CD14-positive monocyte (primary cell): ENCODE results near the gene MMRN2. TPM values are rescaled to one million over a fixed set of nuclear protein-coding genes. Genes with fewer than 3 reads are reported as not detected.
A peak's percentile ranks its signal among the peaks of the same experiment; 100 is the strongest.
"Not testable (repeated sequence)": the region's sequence is repeated elsewhere in the genome, so short reads cannot be mapped to it uniquely, and the experiment has no call there.

Source experiments
- DNase-seq, 3 donors: peaks; one replicate each; pipeline ENCODE4 v3.0.0-alpha.2; 2011 to 2022
- H2AFZ ChIP-seq: 2 replicates; pipeline ENCODE4 v1.6.0; 2012; ENCODE audit warnings: mild to moderate bottlenecking, low read depth, low read length, inconsistent platforms; ENCODE audit not compliant: insufficient read depth, poor library complexity, severe bottlenecking
- H3K27ac ChIP-seq, 2 donors: 1 replicate in 1 of 2; 2 replicates in 1 of 2; pipeline ENCODE4 v1.5.1; 2012 to 2013; ENCODE audit warnings: low read length in 2 of 2, control low read depth in 1 of 2, inconsistent platforms in 1 of 2, low read depth in 1 of 2, mild to moderate bottlenecking in 1 of 2
- H3K27me3 ChIP-seq, 2 donors: one replicate each; pipeline versions ENCODE4 v1.6.0 to v1.6.1; 2011 to 2013; ENCODE audit warnings: low read length in 2 of 2; ENCODE audit not compliant: control insufficient read depth in 2 of 2, insufficient read depth in 2 of 2
- H3K36me3 ChIP-seq, 2 donors: replicated peaks in 1 of 2; 1 replicate in 1 of 2; 2 replicates in 1 of 2; pipeline versions ENCODE4 v1.5.1 to v1.6.1; 2012 to 2013; ENCODE audit warnings: low read length in 2 of 2, control low read depth in 1 of 2, inconsistent platforms in 1 of 2, mild to moderate bottlenecking in 1 of 2; ENCODE audit not compliant: insufficient read depth in 2 of 2, control insufficient read depth in 1 of 2
- H3K4me1 ChIP-seq, 2 donors: 1 replicate in 1 of 2; 2 replicates in 1 of 2; pipeline versions ENCODE4 v1.5.1 to v1.6.1; 2012 to 2013; ENCODE audit warnings: low read length in 2 of 2, control low read depth in 1 of 2, inconsistent platforms in 1 of 2, mild to moderate bottlenecking in 1 of 2, moderate library complexity in 1 of 2; ENCODE audit not compliant: insufficient read depth in 2 of 2, control insufficient read depth in 1 of 2
- H3K4me2 ChIP-seq: replicated peaks from 2 replicates; pipeline ENCODE3; 2012; ENCODE audit warnings: low read length, moderate library complexity, mild to moderate bottlenecking; ENCODE audit not compliant: poor library complexity, severe bottlenecking; ENCODE audit errors: extremely low read depth
- H3K4me3 ChIP-seq, 3 experiments: fragments of 200-600 bp in 1 of 3; sonication (generic) in 1 of 3; replicated peaks in 1 of 3; 1 replicate in 2 of 3; 2 replicates in 1 of 3; pipeline ENCODE4 v1.5.1; 2011 to 2013; ENCODE audit warnings: low read length in 3 of 3, mild to moderate bottlenecking in 3 of 3, control low read depth in 2 of 3, low read depth in 2 of 3, inconsistent platforms in 1 of 3, moderate library complexity in 1 of 3
- H3K79me2 ChIP-seq: 2 replicates; pipeline ENCODE4 v1.6.0; 2012; ENCODE audit warnings: mild to moderate bottlenecking, control low read depth, inconsistent platforms, low read length, moderate library complexity; ENCODE audit not compliant: insufficient read depth
- H3K9ac ChIP-seq: 2 replicates; pipeline ENCODE4 v1.6.0; 2017; ENCODE audit warnings: low read length, mild to moderate bottlenecking; ENCODE audit not compliant: insufficient read depth, poor library complexity, severe bottlenecking
- H3K9me3 ChIP-seq, 2 donors: replicated peaks in 1 of 2; 1 replicate in 1 of 2; 2 replicates in 1 of 2; pipeline versions ENCODE4 v1.5.1 to v1.6.1; 2012 to 2013; ENCODE audit warnings: low read length in 2 of 2, control low read depth in 1 of 2; ENCODE audit not compliant: control insufficient read depth in 1 of 2, insufficient read depth in 1 of 2
- H4K20me1 ChIP-seq: 2 replicates; pipeline ENCODE4 v1.6.0; 2012; ENCODE audit warnings: mild to moderate bottlenecking, low read length, control low read depth, moderate library complexity; ENCODE audit not compliant: insufficient read depth
- H3K27ac Mint-ChIP-seq, 7 donors: one replicate each; pipeline ENCODE4 v1.8.0; 2020; ENCODE audit warnings: mild to moderate bottlenecking in 7 of 7, mixed read lengths in 7 of 7, moderate library complexity in 6 of 7, inconsistent platforms in 2 of 7
- H3K27me3 Mint-ChIP-seq, 3 donors: one replicate each; pipeline ENCODE4 v1.8.0; 2021 to 2022; ENCODE audit warnings: low read depth in 3 of 3, mild to moderate bottlenecking in 3 of 3, mixed read lengths in 3 of 3, moderate library complexity in 3 of 3, inconsistent platforms in 1 of 3
- H3K36me3 Mint-ChIP-seq, 2 donors: one replicate each; pipeline ENCODE4 v1.8.0; 2020; ENCODE audit warnings: mixed read lengths in 2 of 2, inconsistent platforms in 1 of 2, mild to moderate bottlenecking in 1 of 2
- H3K4me1 Mint-ChIP-seq: one replicate; pipeline ENCODE4 v1.8.0; 2020; ENCODE audit warnings: mild to moderate bottlenecking, mixed read lengths
- H3K4me3 Mint-ChIP-seq, 2 donors: one replicate each; pipeline ENCODE4 v1.8.0; 2020; ENCODE audit warnings: mild to moderate bottlenecking in 2 of 2, mixed read lengths in 2 of 2, moderate library complexity in 1 of 2
- H3K9me3 Mint-ChIP-seq, 7 donors: one replicate each; pipeline ENCODE4 v1.8.0; 2020 to 2022; ENCODE audit warnings: mixed read lengths in 7 of 7, mild to moderate bottlenecking in 6 of 7, moderate library complexity in 6 of 7, inconsistent platforms in 2 of 7
- WGBS: methylation state at CpG from one replicate; pipeline ENCODE4 v1.1.5; 2013; ENCODE audit warnings: missing lambda C conversion rate; ENCODE audit not compliant: insufficient coverage; 5-methylcytosine and 5-hydroxymethylcytosine counted together
- intact Hi-C, 2 donors: fragments of 100-400 bp; cut with micrococcal nuclease; formaldehyde crosslinking; loops; one replicate each; pipeline versions ENCODE4 v1.15.0 to v1.15.1; 2023
- polyA plus RNA-seq, 3 donors: library from polyadenylated mRNA; depleted of rRNA in 1 of 3; unstranded in 2 of 3; stranded (reverse) in 1 of 3; fragments of 300-500 nt in 2 of 3; fragments of >200 nt in 1 of 3; fragmentation: Illumina TruSeq in 2 of 3; gene quantifications; 1 replicate in 2 of 3; 2 replicates in 1 of 3; pipeline ENCODE4 v1.2.3, GENCODE V29; 2012 to 2021
- TF ChIP-seq, protein P1 (sequence below): fragments of 200-600 bp; IDR thresholded peaks from one replicate; pipeline ENCODE4 v1.8.0; 2022; ENCODE audit warnings: antibody characterized with exemption, mild to moderate bottlenecking

Gene MMRN2
- polyA plus RNA-seq, 3 donors, result 0.07 to 1.8 TPM; not detected in 1

- H3K4me1 ChIP-seq, result no peaks in the 10 kb centered on the region
- TF ChIP-seq, protein P1, sequence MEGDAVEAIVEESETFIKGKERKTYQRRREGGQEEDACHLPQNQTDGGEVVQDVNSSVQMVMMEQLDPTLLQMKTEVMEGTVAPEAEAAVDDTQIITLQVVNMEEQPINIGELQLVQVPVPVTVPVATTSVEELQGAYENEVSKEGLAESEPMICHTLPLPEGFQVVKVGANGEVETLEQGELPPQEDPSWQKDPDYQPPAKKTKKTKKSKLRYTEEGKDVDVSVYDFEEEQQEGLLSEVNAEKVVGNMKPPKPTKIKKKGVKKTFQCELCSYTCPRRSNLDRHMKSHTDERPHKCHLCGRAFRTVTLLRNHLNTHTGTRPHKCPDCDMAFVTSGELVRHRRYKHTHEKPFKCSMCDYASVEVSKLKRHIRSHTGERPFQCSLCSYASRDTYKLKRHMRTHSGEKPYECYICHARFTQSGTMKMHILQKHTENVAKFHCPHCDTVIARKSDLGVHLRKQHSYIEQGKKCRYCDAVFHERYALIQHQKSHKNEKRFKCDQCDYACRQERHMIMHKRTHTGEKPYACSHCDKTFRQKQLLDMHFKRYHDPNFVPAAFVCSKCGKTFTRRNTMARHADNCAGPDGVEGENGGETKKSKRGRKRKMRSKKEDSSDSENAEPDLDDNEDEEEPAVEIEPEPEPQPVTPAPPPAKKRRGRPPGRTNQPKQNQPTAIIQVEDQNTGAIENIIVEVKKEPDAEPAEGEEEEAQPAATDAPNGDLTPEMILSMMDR, result no peak
- no peaks in the 10 kb centered on the region for H3K9me3 Mint-ChIP-seq
- H2AFZ ChIP-seq, result no peak overlapping the region
- WGBS, result 67% methylated on average over 1 of the region's 3 CpGs
- H3K4me3 ChIP-seq, result no peak overlapping the region
- no peak overlapping the region for H3K4me3 Mint-ChIP-seq
- H3K36me3 Mint-ChIP-seq, result no peaks in the 10 kb centered on the region
- H3K27me3 ChIP-seq, result no peaks in the 10 kb centered on the region
- H3K27ac Mint-ChIP-seq, result no peak overlapping the region
- no peaks in the 10 kb centered on the region for H3K9me3 ChIP-seq
- no peaks in the 10 kb centered on the region for H3K4me1 Mint-ChIP-seq
- intact Hi-C loops, result loop anchor here in 1 of 2 donors (10.0 kb wide), 1 partner anchor 115 kb away; the partner anchor contains the start of genes GLUD1 and SHLD2
- H3K9ac ChIP-seq, result no peak overlapping the region
- DNase-seq, result no peak
- H3K36me3 ChIP-seq, result no peaks in the 10 kb centered on the region
- H4K20me1 ChIP-seq, result no peaks in the 10 kb centered on the region
- peaks cover 7 to 8% (median 7%) of the 10 kb centered on the region in 3 donors for H3K27me3 Mint-ChIP-seq
- H3K27ac ChIP-seq, result no peak overlapping the region
- no peaks in the 10 kb centered on the region for H3K79me2 ChIP-seq
- no peak overlapping the region for H3K4me2 ChIP-seq
Measured at GRCh38 chr10:86979977-86980448, 22.6 kb upstream of the MMRN2 start.

DNA sequence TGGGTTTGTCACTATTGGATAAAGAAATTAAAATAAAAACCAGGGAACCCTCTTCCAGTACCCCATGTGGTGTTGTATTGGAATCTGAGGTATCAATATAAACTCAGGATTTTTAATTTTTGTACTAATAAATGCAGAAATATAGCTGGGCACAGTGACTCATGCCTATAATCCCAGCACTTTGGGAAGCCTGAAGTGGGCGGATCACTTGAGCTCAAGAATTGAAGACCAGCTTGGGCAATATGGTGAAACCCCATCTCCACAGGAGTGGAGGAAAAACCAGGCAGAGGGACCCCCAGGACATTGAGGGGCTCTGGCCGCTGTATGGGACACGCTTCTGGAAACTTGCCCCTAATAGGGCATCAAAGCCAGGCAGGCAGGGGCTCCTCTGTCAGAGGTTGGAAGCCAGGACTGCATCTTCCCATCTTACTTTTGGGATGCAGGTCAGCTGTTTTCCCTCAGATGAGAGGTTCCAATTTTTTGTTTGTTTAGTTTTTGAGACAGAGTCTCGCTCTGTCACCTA lies 21.9 kb upstream of the MMRN2 start:
- TF ChIP-seq, protein P1, result no peak
- Histone ChIP-seq H3K4me2 (no peak overlapping the region), H4K20me1 (no peaks in the 10 kb centered on the region), H3K9ac (no peak overlapping the region), H3K27ac (no peak overlapping the region), H3K4me1 (no peaks in the 10 kb centered on the region), H3K79me2 (no peaks in the 10 kb centered on the region), H3K9me3 (no peaks in the 10 kb centered on the region), H3K27me3 (no peaks in the 10 kb centered on the region), H3K4me3 (no peak overlapping the region), H2AFZ (no peak overlapping the region), H3K36me3 (no peaks in the 10 kb centered on the region)
- 94% methylated on average over 3 of the region's 4 CpGs for whole genome bisulfite sequencing
- H3K9me3 Mint-ChIP-seq, result no peaks in the 10 kb centered on the region
- no peak overlapping the region for H3K27ac Mint-ChIP-seq
- peaks cover 7 to 10% (median 7%) of the 10 kb centered on the region in 3 donors for H3K27me3 Mint-ChIP-seq
- DNase-seq, result no peak
- no peaks in the 10 kb centered on the region for H3K36me3 Mint-ChIP-seq
- intact Hi-C loops, result loop anchor here in 1 of 2 donors (10.0 kb wide), 1 partner anchor 115 kb away; the partner anchor contains the start of genes GLUD1 and SHLD2
- no peaks in the 10 kb centered on the region for H3K4me1 Mint-ChIP-seq
- H3K4me3 Mint-ChIP-seq, result no peak overlapping the region

GRCh38 chr10:86978457-86978856 lies 21.0 kb upstream of the MMRN2 start:
- H3K4me1 ChIP-seq, H3K36me3 Mint-ChIP-seq, H2AFZ ChIP-seq, H3K4me3 Mint-ChIP-seq, H3K4me2 ChIP-seq, H4K20me1 ChIP-seq, H3K36me3 ChIP-seq, H3K4me1 Mint-ChIP-seq, H3K9ac ChIP-seq, H3K27ac ChIP-seq, DNase-seq, H3K9me3 Mint-ChIP-seq, H3K9me3 ChIP-seq, H3K27me3 ChIP-seq, H3K79me2 ChIP-seq, H3K4me3 ChIP-seq: not testable (repeated sequence)
- WGBS, result 100% methylated on average over 1 of the region's 3 CpGs
- Mint-ChIP-seq H3K27me3 (peaks cover 7 to 13% (median 11%) of the 10 kb centered on the region in 3 donors), H3K27ac (peak overlapping the region in 1 of 7 donors; percentile 21)
- intact Hi-C loops, result loop anchor here in 1 of 2 donors (10.0 kb wide), 1 partner anchor 116 kb away; the partner anchor contains the start of genes GLUD1 and SHLD2
